Femur (tissue), 1 donor: ENCODE data around the gene ZNF469.
"Not testable (repeated sequence)": the region's sequence is repeated elsewhere in the genome, so short reads cannot be mapped to it uniquely, and the experiment has no call there.

Experiments used
- DNase-seq: peaks from one replicate; pipeline ENCODE4 v3.0.0-alpha.2; 2017

The ZNF469 gene

GRCh38 chr16:88348377-88349152 lies 34.2 kb upstream of the ZNF469 start:
- no peak for DNase-seq

GRCh38 chr16:88349153-88349902 lies 33.4 kb upstream of the ZNF469 start:
- DNase-seq, result no peak

GRCh38 chr16:88349903-88350900 lies 32.6 kb upstream of the ZNF469 start:
- DNase-seq, result no peak

- DNase-seq, result no peak
These were observed 31.8 kb upstream of the ZNF469 start for GRCh38 chr16:88350922-88351321.

- no peak for DNase-seq
These were observed 31.2 kb upstream of the ZNF469 start for GRCh38 chr16:88351491-88352101.

- no peak for DNase-seq
These were observed 30.2 kb upstream of the ZNF469 start for GRCh38 chr16:88352261-88353200.

GRCh38 chr16:88353232-88353631 lies 29.5 kb upstream of the ZNF469 start:
- DNase-seq, result no peak

GRCh38 chr16:88353691-88354090 lies 29.1 kb upstream of the ZNF469 start:
- DNase-seq, result no peak

GRCh38 chr16:88354229-88355092 lies 28.3 kb upstream of the ZNF469 start:
- DNase-seq, result no peak

GRCh38 chr16:88355093-88355388 lies 27.7 kb upstream of the ZNF469 start:
- DNase-seq, result no peak

GRCh38 chr16:88355389-88356123 lies 27.2 kb upstream of the ZNF469 start:
- no peak for DNase-seq

GRCh38 chr16:88356124-88356726 lies 26.5 kb upstream of the ZNF469 start:
- no peak for DNase-seq

- no peak for DNase-seq
These were observed 26.0 kb upstream of the ZNF469 start for GRCh38 chr16:88356727-88357199.

GRCh38 chr16:88357317-88358022 lies 25.3 kb upstream of the ZNF469 start:
- no peak for DNase-seq

GRCh38 chr16:88358023-88358420 lies 24.7 kb upstream of the ZNF469 start:
- no peak for DNase-seq

GRCh38 chr16:88359008-88359407 lies 23.8 kb upstream of the ZNF469 start:
- no peak for DNase-seq

GRCh38 chr16:88360401-88360800 lies 22.4 kb upstream of the ZNF469 start:
- DNase-seq, result not testable (repeated sequence)

GRCh38 chr16:88360999-88361398 lies 21.8 kb upstream of the ZNF469 start:
- no peak for DNase-seq

- no peak for DNase-seq
These were observed 21.0 kb upstream of the ZNF469 start for GRCh38 chr16:88361775-88362174.
